HepG2 (cell line): ENCODE measurements around the gene B3GNT9. TPM values are rescaled to one million over a fixed set of nuclear protein-coding genes. Genes with fewer than 3 reads are reported as not detected.

Experiments used
- ARNT2 ChIP-seq: sonication (generic); formaldehyde crosslinking; IDR thresholded peaks from 2 replicates; pipeline ENCODE4 v1.8.0; 2022; ENCODE audit warnings: mild to moderate bottlenecking, low read depth, missing genetic modification reagents, moderate library complexity
- ATF1 ChIP-seq: IDR thresholded peaks from 2 replicates; pipeline ENCODE4 v1.6.1; 2016; ENCODE audit warnings: mild to moderate bottlenecking, control low read depth
- BRD4 ChIP-seq: sonication (generic); formaldehyde crosslinking; IDR thresholded peaks from 2 replicates; pipeline ENCODE4 v1.4.0; 2020; ENCODE audit warnings: missing genetic modification reagents
- CENPT ChIP-seq: sonication (generic); formaldehyde crosslinking; IDR thresholded peaks from 2 replicates; pipeline ENCODE4 v1.8.0; 2022; ENCODE audit warnings: low read depth, mild to moderate bottlenecking, moderate library complexity, missing genetic modification reagents
- CREB1 ChIP-seq, 2 experiments: fragments of 450-650 bp in 1 of 2; IDR thresholded peaks; 2 replicates each; pipeline ENCODE4 v1.6.1; 2016 to 2017; ENCODE audit warnings: control low read depth in 1 of 2, mild to moderate bottlenecking in 1 of 2, missing compliant biosample characterization in 1 of 2, missing genetic modification characterization in 1 of 2
- HNF4G ChIP-seq, 2 experiments: sonication (generic) in 1 of 2; formaldehyde crosslinking in 1 of 2; IDR thresholded peaks; 2 replicates each; pipeline versions ENCODE4 v1.4.0 to v1.6.1; 2011 to 2020; ENCODE audit warnings: borderline replicate concordance in 2 of 2, low read depth in 2 of 2, mild to moderate bottlenecking in 2 of 2, low read length in 1 of 2, missing genetic modification reagents in 1 of 2, moderate library complexity in 1 of 2
- KDM2A ChIP-seq: sonication (generic); formaldehyde crosslinking; IDR thresholded peaks from 2 replicates; pipeline ENCODE4 v1.4.0; 2020; ENCODE audit warnings: low read depth, missing genetic modification reagents, borderline replicate concordance
- MEF2D ChIP-seq: sonication (generic); formaldehyde crosslinking; IDR thresholded peaks from 2 replicates; pipeline ENCODE4 v1.5.1; 2020; ENCODE audit warnings: mild to moderate bottlenecking, missing genetic modification reagents
- NCOA5 ChIP-seq: sonication (generic); formaldehyde crosslinking; IDR thresholded peaks from 2 replicates; pipeline ENCODE4 v1.4.0; 2020; ENCODE audit warnings: missing genetic modification reagents
- PCBP1 ChIP-seq: fragments of 200-400 bp; formaldehyde crosslinking; IDR thresholded peaks from 2 replicates; pipeline ENCODE4 v1.6.1; 2017; ENCODE audit warnings: mild to moderate bottlenecking, low read depth, low read length, borderline replicate concordance
- RFX5 ChIP-seq: IDR thresholded peaks from 2 replicates; pipeline ENCODE4 v1.6.1; 2011; ENCODE audit warnings: low read depth, low read length, improper control_type of control experiment
- RFXANK ChIP-seq: IDR thresholded peaks from 2 replicates; pipeline ENCODE4 v1.6.1; 2016
- SRF ChIP-seq: IDR thresholded peaks from 2 replicates; pipeline ENCODE4 v1.6.1; 2011; ENCODE audit warnings: mild to moderate bottlenecking, low read depth, low read length, moderate library complexity
- ZBTB42 ChIP-seq: sonication (generic); formaldehyde crosslinking; IDR thresholded peaks from 2 replicates; pipeline ENCODE4 v1.5.0; 2020; ENCODE audit warnings: mild to moderate bottlenecking, missing genetic modification reagents
- ZNF329 ChIP-seq: sonication (generic); formaldehyde crosslinking; IDR thresholded peaks from 2 replicates; pipeline ENCODE4 v1.9.0; 2021; ENCODE audit warnings: low read depth, mild to moderate bottlenecking, missing genetic modification reagents
- ZNF547 ChIP-seq: sonication (generic); formaldehyde crosslinking; IDR thresholded peaks from 2 replicates; pipeline ENCODE4 v1.5.1; 2020; ENCODE audit warnings: mild to moderate bottlenecking, missing genetic modification reagents
- polyA plus RNA-seq, 8 experiments: library from polyadenylated mRNA; depleted of rRNA in 3 of 8; stranded (reverse) in 7 of 8; unstranded in 1 of 8; fragments of >200 nt; fragmentation: Illumina TruSeq in 4 of 8; extraction: Trizol in 4 of 8; gene quantifications; 2 replicates each; pipeline versions ENCODE4 v1.2.1 to v1.2.3, GENCODE V29; 2011 to 2016; ENCODE audit warnings: low read depth in 4 of 8, missing spikeins in 1 of 8, mixed read lengths in 1 of 8; ENCODE audit not compliant: insufficient read depth in 1 of 8
- total RNA-seq, 5 experiments: library from RNA; depleted of rRNA; stranded (reverse); fragments of >200 nt; fragmentation: Illumina TruSeq; extraction: Trizol; gene quantifications; 2 replicates each; pipeline ENCODE4 v1.2.3, GENCODE V29; 2016; ENCODE audit warnings: low read depth in 1 of 5
- TF ChIP-seq, protein P1 (sequence below): sonication (generic); formaldehyde crosslinking; IDR thresholded peaks from 2 replicates; pipeline ENCODE4 v1.5.0; 2020; ENCODE audit warnings: missing genetic modification reagents
- TF ChIP-seq, protein P2 (sequence below): IDR thresholded peaks from 2 replicates; pipeline ENCODE4 v1.6.1; 2016; ENCODE audit warnings: missing biosample characterization, missing genetic modification reagents, low read depth
- TF ChIP-seq, protein P3 (sequence below): sonication (generic); formaldehyde crosslinking; IDR thresholded peaks from 2 replicates; pipeline ENCODE4 v1.5.0; 2020; ENCODE audit warnings: mild to moderate bottlenecking, missing genetic modification reagents
- TF ChIP-seq, protein P4 (sequence below): sonication (generic); formaldehyde crosslinking; IDR thresholded peaks from 2 replicates; pipeline ENCODE4 v1.4.0; 2020; ENCODE audit warnings: missing genetic modification reagents, borderline replicate concordance

B3GNT9 gene
- total and polyA plus RNA-seq, 2 of the 13 experiments (the other 11 are each of a cell fraction or from before 2014, with no cell fraction given) = 1.5 to 3.1 TPM

DNA sequence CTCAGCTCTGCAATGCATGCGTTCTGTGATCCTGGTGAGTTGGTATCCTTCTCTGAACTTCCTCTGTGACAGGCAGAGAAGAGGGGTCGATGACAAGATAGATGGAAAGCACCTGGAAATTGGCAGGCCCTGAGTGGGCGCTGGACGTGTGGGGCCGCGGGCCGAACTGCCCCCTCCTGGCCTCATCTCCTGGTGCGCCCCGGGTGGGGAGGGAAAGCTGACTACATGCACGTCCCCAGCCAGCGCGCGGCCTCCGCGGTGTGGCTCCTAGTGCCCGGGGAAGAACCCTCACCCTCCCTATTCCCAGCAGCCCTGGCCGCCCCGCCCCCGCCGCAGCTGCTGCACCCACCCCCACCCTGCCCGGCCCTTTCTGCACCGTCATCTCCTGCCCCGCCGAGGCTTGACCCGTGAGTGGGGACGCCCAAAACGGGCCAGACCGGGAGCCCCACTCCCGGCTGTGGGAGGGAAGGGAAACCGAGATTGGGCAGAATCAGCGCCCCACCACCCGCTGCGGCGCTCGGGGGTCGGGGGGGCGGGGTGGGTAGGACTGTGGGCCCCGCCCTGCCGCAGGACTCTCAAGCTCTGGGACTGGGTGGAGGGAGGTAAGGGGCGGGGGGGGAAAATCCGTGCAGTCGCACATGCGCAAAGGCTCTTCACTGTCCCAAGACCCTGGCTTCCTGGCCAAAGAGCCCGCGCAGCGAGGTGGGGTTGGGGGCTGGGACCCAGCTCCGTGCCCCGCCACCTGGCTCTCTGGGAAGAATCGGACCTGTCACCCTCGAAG, 19.6 kb upstream of the B3GNT9 start, which contains the start of gene NOL3 (continued):
- TF ChIP-seq, protein P1, sequence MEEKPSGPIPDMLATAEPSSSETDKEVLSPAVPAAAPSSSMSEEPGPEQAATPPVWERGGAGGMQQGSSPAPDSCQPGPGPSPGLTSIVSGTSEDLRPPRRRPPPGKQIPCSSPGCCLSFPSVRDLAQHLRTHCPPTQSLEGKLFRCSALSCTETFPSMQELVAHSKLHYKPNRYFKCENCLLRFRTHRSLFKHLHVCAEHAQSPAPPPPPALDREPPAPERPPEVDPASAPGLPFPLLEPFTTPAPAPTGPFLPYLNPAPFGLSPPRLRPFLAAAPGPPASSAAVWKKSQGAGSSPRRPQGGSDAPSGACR (CRISPR knock-in tag) = peak; percentile 43; the same call in 1 of the 2 replicates
- TF ChIP-seq ATF1 (no peak), ZBTB42 (CRISPR knock-in tag) (no peak; the same call in 1 of the 2 replicates), RFXANK (CRISPR knock-in tag) (no peak), ZNF329 (CRISPR knock-in tag) (no peak; the same call in 1 of the 2 replicates), KDM2A (CRISPR knock-in tag) (peak; percentile 41; the same call in 1 of the 2 replicates), RFX5 (no peak), CREB1 (IDR thresholded peaks at IDR 0.05) (no peak), CREB1 (CRISPR knock-in tag; IDR thresholded peaks at IDR 0.05) (no peak), BRD4 (0 out of 2 replicates have a peak, but pooled peaks have one; percentile 47), SRF (no peak), CENPT (CRISPR knock-in tag) (0 out of 2 replicates have a peak, but pooled peaks have one; percentile 72), MEF2D (0 out of 2 replicates have a peak, but pooled peaks have one; percentile 26), HNF4G (IDR thresholded peaks at IDR 0.05; ENCODE audit: borderline replicate concordance, low read depth, low read length) (no peak), HNF4G (CRISPR knock-in tag; IDR thresholded peaks at IDR 0.05; ENCODE audit: borderline replicate concordance, low read depth) (peak; percentile 33; the same call in 1 of the 2 replicates), ARNT2 (CRISPR knock-in tag) (no peak), NCOA5 (no peak), ZNF547 (peak; percentile 62), PCBP1 (no peak)
- TF ChIP-seq, protein P2, sequence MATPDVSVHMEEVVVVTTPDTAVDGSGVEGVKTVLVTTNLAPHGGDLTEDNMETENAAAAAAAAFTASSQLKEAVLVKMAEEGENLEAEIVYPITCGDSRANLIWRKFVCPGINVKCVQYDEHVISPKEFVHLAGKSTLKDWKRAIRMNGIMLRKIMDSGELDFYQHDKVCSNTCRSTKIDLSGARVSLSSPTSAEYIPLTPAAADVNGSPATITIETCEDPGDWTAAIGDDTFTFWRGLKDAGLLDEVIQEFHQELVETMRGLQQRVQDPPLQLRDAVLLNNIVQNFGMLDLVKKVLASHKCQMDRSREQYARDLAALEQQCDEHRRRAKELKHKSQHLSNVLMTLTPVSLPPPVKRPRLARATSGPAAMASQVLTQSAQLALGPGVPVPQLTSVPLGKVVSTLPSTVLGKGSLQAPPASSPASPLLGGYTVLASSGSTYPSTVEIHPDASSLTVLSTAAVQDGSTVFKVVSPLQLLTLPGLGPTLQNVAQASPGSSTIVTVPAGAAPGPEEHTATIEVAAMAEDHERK (CRISPR knock-in tag) = no peak
- TF ChIP-seq, protein P3, sequence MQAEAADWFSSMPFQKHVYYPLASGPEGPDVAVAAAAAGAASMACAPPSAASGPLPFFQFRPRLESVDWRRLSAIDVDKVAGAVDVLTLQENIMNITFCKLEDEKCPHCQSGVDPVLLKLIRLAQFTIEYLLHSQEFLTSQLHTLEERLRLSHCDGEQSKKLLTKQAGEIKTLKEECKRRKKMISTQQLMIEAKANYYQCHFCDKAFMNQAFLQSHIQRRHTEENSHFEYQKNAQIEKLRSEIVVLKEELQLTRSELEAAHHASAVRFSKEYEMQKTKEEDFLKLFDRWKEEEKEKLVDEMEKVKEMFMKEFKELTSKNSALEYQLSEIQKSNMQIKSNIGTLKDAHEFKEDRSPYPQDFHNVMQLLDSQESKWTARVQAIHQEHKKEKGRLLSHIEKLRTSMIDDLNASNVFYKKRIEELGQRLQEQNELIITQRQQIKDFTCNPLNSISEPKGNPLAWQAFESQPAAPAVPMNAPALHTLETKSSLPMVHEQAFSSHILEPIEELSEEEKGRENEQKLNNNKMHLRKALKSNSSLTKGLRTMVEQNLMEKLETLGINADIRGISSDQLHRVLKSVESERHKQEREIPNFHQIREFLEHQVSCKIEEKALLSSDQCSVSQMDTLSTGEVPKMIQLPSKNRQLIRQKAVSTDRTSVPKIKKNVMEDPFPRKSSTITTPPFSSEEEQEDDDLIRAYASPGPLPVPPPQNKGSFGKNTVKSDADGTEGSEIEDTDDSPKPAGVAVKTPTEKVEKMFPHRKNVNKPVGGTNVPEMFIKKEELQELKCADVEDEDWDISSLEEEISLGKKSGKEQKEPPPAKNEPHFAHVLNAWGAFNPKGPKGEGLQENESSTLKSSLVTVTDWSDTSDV = no peak
- TF ChIP-seq, protein P4, sequence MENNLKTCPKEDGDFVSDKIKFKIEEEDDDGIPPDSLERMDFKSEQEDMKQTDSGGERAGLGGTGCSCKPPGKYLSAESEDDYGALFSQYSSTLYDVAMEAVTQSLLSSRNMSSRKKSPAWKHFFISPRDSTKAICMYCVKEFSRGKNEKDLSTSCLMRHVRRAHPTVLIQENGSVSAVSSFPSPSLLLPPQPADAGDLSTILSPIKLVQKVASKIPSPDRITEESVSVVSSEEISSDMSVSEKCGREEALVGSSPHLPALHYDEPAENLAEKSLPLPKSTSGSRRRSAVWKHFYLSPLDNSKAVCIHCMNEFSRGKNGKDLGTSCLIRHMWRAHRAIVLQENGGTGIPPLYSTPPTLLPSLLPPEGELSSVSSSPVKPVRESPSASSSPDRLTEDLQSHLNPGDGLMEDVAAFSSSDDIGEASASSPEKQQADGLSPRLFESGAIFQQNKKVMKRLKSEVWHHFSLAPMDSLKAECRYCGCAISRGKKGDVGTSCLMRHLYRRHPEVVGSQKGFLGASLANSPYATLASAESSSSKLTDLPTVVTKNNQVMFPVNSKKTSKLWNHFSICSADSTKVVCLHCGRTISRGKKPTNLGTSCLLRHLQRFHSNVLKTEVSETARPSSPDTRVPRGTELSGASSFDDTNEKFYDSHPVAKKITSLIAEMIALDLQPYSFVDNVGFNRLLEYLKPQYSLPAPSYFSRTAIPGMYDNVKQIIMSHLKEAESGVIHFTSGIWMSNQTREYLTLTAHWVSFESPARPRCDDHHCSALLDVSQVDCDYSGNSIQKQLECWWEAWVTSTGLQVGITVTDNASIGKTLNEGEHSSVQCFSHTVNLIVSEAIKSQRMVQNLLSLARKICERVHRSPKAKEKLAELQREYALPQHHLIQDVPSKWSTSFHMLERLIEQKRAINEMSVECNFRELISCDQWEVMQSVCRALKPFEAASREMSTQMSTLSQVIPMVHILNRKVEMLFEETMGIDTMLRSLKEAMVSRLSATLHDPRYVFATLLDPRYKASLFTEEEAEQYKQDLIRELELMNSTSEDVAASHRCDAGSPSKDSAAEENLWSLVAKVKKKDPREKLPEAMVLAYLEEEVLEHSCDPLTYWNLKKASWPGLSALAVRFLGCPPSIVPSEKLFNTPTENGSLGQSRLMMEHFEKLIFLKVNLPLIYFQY (CRISPR knock-in tag) = no peak
